GM19193 (cell line): Measurements from ENCODE around the gene ZFYVE28.

Experiments
- POLR2A ChIP-seq: IDR thresholded peaks from 4 replicates; pipeline ENCODE4 v1.6.1; 2011; ENCODE audit not compliant: insufficient read depth, insufficient read length; ENCODE audit errors: extremely low read depth

The ZFYVE28 gene

GRCh38 chr4:2289311-2289954 is 129.0 kb downstream of the ZFYVE28 start:
- TF ChIP-seq POLR2A: no peak

DNA sequence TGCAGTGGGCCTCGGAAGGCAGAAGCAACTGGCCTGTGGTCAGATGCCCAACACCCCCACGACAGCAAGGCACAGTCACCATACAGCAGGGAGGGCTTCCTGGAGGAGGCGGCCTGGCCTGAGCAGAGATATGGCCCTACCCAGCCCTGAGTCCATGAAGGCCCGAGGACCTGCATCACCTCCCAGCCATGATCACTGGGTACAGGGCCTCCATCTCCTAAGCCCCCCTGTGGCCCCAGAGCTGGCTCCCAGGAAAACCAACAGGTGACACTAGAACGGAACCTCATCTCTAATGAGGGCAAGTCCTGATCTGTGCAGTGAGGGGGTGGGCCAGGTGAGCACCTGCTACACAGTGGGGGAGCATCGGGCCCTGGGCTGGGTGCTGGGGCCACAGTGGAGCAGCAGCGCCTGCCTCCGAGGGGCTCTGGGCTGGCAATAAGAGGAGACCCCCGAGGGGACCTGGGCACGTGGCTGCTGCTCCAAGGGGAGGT is 130.3 kb downstream of the ZFYVE28 start:
- TF ChIP-seq POLR2A: no peak

DNA sequence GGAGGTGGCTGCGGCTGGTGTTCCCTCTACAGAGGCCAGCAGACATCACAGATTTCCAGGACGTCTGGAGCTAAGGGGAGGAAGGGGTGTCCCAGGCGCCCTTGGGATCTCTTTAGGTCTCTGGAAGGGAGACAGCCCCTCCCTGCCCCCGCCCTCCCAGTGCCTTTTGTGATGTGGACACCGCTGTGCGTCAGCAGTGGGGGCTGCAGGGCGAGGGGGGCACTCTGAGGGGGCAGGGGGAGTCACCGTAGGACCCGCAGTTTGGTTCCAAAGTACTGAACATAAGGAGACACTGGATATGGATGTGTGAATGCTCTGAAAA is 130.9 kb downstream of the ZFYVE28 start:
- TF ChIP-seq POLR2A: no peak

DNA sequence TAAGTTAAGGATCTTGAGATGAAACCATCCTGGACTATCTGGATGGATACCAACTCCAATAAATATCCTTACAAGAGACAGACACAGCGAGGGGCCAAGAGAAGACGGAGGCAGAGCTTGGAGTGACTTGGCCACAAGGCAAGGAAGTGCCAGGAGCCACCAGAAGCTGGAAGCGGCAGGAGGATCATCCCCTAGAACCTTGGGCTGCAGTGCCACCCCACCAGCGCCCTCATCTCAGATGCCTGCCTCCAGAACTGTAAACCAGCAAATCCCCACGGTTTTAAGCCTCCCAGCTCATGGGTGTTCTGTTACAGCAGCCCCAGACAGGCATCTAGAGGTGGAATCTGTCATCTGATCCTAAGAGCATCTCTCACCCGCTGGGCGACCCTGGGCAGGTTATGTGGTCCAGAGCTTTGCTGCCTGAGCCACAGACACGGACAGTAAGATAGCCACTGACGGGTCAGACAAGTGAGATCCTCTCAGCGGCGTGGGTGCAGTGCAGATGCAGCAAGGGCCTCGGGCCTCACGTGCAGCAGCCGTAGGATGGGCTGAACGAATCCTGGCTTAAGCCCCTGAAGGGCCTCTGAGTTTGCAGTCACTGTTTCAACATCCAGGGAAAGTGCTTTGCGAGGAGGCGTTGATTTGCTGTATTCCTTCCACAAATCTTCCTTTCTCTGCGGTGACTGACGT is 131.4 kb downstream of the ZFYVE28 start:
- no peak for TF ChIP-seq POLR2A

DNA sequence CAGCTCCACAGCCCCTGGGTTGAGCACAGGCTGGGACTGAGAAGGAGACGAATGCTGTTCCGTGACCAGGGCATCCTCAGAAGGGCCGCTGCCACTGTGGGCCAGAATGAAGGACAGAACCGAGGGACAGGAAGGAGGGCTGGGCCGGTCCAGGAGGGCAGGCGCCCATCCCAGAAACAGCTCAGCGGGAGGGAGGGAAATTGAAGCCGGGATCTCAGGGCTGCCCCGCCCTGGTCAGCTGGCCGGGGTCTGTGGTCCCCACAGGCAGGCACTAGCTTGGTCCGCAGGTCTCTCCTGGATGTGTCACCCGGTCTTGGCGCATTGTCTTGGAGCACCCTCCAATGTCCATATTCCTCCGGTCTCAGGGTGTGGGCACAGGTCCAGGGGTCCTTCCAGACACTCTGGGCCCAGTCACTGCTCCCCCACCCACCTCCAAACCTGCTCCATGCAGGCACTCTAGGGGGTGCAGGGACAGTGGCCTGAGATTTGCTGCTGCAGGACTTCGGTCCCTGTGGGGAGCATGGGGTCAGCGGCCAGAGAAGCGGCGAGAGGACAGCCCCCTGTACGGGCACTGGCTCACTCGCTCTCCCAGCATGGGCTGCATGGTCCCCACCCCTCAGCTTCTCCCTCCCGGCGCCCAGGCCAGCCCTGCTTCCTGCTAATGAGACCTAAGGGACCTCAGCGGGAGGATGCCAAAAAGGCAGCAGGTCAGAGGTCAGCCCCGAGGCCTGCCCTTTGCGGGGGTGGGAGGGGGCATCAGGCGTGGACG is 132.6 kb downstream of the ZFYVE28 start:
- TF ChIP-seq POLR2A: no peak

GRCh38 chr4:2284934-2285612 is 133.4 kb downstream of the ZFYVE28 start:
- no peak for TF ChIP-seq POLR2A

GRCh38 chr4:2284161-2284933 is 134.1 kb downstream of the ZFYVE28 start:
- no peak for TF ChIP-seq POLR2A

DNA sequence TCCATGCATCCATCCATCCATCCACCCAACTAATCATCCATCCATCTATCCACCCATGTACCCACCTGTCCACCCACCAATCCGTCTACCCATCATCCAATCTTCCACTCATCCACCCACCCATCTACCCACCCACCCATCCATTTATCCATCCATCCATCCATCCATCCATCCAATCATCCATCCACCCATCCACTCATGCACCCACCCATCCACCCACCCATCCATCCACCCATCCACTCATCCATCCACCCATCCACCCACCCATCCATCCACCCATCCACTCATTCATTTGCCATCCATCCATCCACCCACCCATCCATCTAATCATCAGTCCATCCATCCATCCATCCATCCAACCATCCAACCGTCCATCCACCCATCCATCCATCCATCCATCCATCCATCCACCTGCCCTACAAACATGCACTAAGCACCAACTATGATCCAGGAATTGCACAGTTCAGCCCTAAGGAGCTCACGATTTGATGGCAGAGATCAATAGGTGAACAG is 135.2 kb downstream of the ZFYVE28 start:
- no peak for TF ChIP-seq POLR2A

DNA sequence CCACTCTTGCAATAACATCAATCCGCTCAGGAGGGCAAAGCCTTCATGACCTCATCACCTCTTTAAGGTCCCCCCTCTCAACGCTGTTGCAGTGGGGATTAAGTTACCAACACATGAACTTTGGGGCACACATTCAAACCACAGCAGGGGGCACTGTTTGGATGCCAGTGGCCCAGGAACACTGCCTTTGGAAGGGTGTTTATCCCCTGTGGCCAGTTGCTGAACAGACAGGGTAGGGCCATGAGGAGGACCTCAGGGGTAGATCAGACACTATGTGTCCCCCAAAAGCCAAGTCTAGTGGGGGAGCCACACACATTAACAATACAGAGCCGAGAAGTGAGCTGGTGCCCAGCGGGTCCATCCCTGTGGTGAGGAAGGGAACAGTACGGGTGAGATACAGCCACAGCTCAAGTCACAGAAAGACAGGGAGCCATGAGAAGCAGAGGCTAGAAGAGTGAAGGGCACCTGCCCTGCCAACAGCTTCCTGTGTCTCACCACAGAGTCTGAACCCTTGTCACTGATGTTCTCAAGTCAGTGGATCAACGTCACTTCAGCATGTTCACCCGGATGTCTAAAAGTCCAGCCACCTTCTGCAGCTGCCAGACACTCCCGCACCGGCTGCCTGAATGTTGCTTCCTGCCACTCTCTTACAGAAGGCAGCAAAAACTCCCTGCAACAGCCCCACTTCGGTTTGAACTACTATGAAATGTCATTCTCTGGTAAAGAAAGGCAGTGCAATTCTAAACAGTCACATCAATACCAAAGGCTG is 136.7 kb downstream of the ZFYVE28 start:
- TF ChIP-seq POLR2A: peak; percentile 30

DNA sequence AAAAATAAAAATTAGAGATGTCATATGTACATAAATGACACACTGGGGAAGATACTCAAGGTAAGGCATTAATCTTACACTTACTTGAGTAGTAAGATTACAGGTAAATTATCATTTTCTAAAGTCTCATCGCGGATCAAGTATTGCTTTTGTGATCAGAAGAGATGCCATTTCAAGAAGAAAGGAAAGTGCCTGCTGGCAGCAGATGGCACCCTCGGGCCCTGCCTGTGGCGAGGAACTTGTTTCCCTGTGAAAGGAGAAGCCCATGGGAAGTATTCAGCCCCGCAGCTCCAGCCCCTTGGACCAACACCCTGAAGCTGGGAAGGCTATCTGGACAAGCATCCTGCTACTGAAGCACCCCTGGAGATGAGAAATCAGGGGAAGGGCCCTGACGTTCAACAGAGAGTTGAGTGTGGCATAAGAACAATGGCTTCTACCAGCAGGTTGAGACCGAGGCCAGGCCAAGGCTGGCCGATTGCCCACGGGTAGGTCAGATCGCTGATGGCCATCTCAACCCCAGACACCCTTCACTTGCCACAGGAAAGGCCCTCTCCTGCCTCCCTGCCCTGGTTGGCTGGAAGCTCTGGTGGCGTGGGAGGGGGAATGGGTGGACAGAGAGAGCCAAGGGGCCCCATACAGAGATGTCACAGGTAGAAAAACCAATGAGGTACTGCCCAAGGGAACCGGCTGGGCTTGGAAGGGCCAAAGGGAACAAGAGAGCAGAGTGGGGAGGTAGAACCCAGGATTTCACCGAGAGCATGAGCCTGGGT is 137.7 kb downstream of the ZFYVE28 start:
- TF ChIP-seq POLR2A: no peak

DNA sequence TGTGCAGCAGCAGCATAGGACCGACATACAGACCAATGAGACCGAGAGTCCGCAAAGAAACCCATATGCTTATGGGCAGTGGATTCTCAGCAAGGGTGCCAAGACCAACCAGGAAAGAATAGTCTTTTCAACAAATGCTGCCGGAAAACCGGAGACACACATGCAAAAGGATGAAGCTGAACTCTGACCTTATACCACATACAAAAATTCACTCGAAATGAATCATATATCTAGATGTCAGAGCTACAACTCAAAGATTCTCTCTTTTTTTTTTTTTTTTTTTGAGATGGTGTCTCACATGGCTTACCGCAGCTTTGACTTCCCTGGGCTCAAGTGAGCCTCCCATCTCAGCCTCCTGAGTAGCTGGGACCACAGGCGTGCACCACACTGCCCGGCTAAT is 140.5 kb downstream of the ZFYVE28 start:
- no peak for TF ChIP-seq POLR2A

- no peak for TF ChIP-seq POLR2A
Measured at GRCh38 chr4:2276581-2277325, 141.7 kb downstream of the ZFYVE28 start.
